PC-3 (cell line): ENCODE data around the gene SRGAP1. TPM values are rescaled to one million over a fixed set of nuclear protein-coding genes. Genes with fewer than 3 reads are reported as not detected.

Source experiments
- ATAC-seq: fragments of 200-7000 bp; cut with Tn5 transposase; 2 replicates; pipeline ENCODE4 v1.9.1; 2020; ENCODE audit warnings: mild to moderate bottlenecking, moderate library complexity
- BruUV-seq: library from RNA; stranded (reverse); fragments of 400-500 nt; replicated peaks from 2 replicates; lab custom pipeline; 2021; lab: Mats Ljungman, UMichigan
- CTCF ChIA-PET: fragments of 300-600 bp; sonication (Branson Sonifier 250); formaldehyde crosslinking; loops from one replicate; lab custom pipeline; 2022; ENCODE audit warnings: antibody characterized with exemption; lab: Charles Lee
- POLR2A ChIA-PET: fragments of 300-600 bp; sonication (Branson Sonifier 250); formaldehyde crosslinking; loops from one replicate; lab custom pipeline; 2022; ENCODE audit warnings: antibody characterized with exemption; ENCODE audit not compliant: unreplicated experiment; lab: Charles Lee
- DNase-seq: peaks from one replicate; pipeline ENCODE4 v3.0.0-alpha.2; 2015
- H2AFZ ChIP-seq: fragments of 300-600 bp; sonication (generic); 2 replicates; pipeline ENCODE4 v1.6.0; 2016; ENCODE audit warnings: antibody characterized with exemption, low read length
- H3F3A ChIP-seq: fragments of 300-600 bp; sonication (generic); one replicate; pipeline ENCODE4 v1.6.0; 2017; ENCODE audit warnings: antibody characterized with exemption, low read length, control low read depth, mild to moderate bottlenecking; ENCODE audit not compliant: unreplicated experiment
- H3K27ac ChIP-seq: fragments of 300-600 bp; sonication (generic); 2 replicates; pipeline ENCODE4 v1.5.1; 2016; ENCODE audit warnings: mild to moderate bottlenecking, low read length
- H3K27me3 ChIP-seq: fragments of 300-600 bp; sonication (generic); 2 replicates; pipeline ENCODE4 v1.6.1; 2016; ENCODE audit warnings: low read length, mixed read lengths
- H3K36me3 ChIP-seq: fragments of 300-600 bp; sonication (generic); 2 replicates; pipeline ENCODE4 v1.6.1; 2016; ENCODE audit warnings: low read depth, mixed run types, low read length, mixed read lengths
- H3K4me1 ChIP-seq: fragments of 300-600 bp; sonication (generic); 2 replicates; pipeline ENCODE4 v1.5.1; 2016; ENCODE audit warnings: low read length; ENCODE audit not compliant: insufficient read depth
- H3K4me2 ChIP-seq: fragments of 300-600 bp; sonication (generic); 2 replicates; pipeline ENCODE4 v1.6.0; 2016; ENCODE audit warnings: low read length
- H3K4me3 ChIP-seq: fragments of 300-600 bp; sonication (generic); 2 replicates; pipeline ENCODE4 v1.5.1; 2016; ENCODE audit warnings: mild to moderate bottlenecking, low read length, mixed read lengths
- H3K79me2 ChIP-seq: fragments of 300-600 bp; sonication (generic); 2 replicates; pipeline ENCODE4 v1.6.1; 2017; ENCODE audit warnings: low read length, mixed read lengths
- H3K9ac ChIP-seq: fragments of 300-600 bp; sonication (generic); 2 replicates; pipeline ENCODE4 v1.6.0; 2016; ENCODE audit warnings: mild to moderate bottlenecking, low read length
- H3K9me2 ChIP-seq: fragments of 300-600 bp; sonication (generic); replicated peaks from 2 replicates; pipeline ENCODE4 v1.6.1; 2016; ENCODE audit warnings: mixed run types, low read length, mixed read lengths
- H3K9me3 ChIP-seq: fragments of 300-600 bp; sonication (generic); 2 replicates; pipeline ENCODE4 v1.6.1; 2016; ENCODE audit warnings: low read length, mixed read lengths
- H4K20me1 ChIP-seq: fragments of 300-600 bp; sonication (generic); 2 replicates; pipeline ENCODE4 v1.6.1; 2016; ENCODE audit warnings: low read length, mixed read lengths
- EZH2 ChIP-seq: fragments of 300-600 bp; sonication (generic); IDR thresholded peaks from one replicate; pipeline ENCODE4 v1.6.1; 2017; ENCODE audit warnings: antibody characterized with exemption, mild to moderate bottlenecking, low read length; ENCODE audit not compliant: unreplicated experiment
- EZH2phosphoT487 ChIP-seq: fragments of 300-600 bp; sonication (generic); IDR thresholded peaks from 2 replicates; pipeline ENCODE4 v1.6.1; 2018; ENCODE audit warnings: mild to moderate bottlenecking, antibody characterized with exemption, low read length, borderline replicate concordance
- intact Hi-C: fragments of 100-400 bp; cut with micrococcal nuclease; formaldehyde crosslinking; loops from 2 replicates; pipeline ENCODE4 v1.9.0; 2023
- total RNA-seq: library from RNA; depleted of rRNA; stranded (reverse); fragments of >200 nt; gene quantifications from 2 replicates; pipeline ENCODE4 v1.2.3, GENCODE V29; 2014
- TF ChIP-seq, protein P1 (sequence below): fragments of 300-600 bp; sonication (generic); conservative IDR thresholded peaks from 2 replicates; pipeline ENCODE4 v1.5.1; 2017; ENCODE audit warnings: antibody characterized with exemption, low read depth, mild to moderate bottlenecking, low read length

Gene SRGAP1
- total RNA-seq, 1 experiment from 2014 or later, result 11.0 TPM

- Histone ChIP-seq H3K4me1 (peaks cover 52% of the 10 kb centered on the region), H4K20me1 (no peaks in the 10 kb centered on the region), H3F3A (peaks cover 6% of the 10 kb centered on the region), H3K9ac (peak overlapping the region; percentile 41), H3K4me3 (peak overlapping the region; percentile 53), H3K9me2 (no peaks in the 10 kb centered on the region), H3K9me3 (no peaks in the 10 kb centered on the region), H3K27me3 (no peaks in the 10 kb centered on the region), H3K79me2 (peaks cover 91% of the 10 kb centered on the region), H3K27ac (peak overlapping the region; percentile 89), H3K36me3 (no peaks in the 10 kb centered on the region; the same call in 1 of the 2 replicates), H2AFZ (no peak overlapping the region), H3K4me2 (peak overlapping the region; percentile 81)
- ChIA-PET CTCF (no interaction called here), POLR2A (interaction anchor here (0.7 kb wide), 1 partner anchor 17 kb away, joined by 3 read pairs; no protein-coding TSS in a partner anchor)
- intact Hi-C loops, result loop anchor here (1.0 to 5.0 kb wide), 4 partner anchors 18 to 225 kb away; partner anchors contain the start of gene SRGAP1
- TF ChIP-seq, protein P1, sequence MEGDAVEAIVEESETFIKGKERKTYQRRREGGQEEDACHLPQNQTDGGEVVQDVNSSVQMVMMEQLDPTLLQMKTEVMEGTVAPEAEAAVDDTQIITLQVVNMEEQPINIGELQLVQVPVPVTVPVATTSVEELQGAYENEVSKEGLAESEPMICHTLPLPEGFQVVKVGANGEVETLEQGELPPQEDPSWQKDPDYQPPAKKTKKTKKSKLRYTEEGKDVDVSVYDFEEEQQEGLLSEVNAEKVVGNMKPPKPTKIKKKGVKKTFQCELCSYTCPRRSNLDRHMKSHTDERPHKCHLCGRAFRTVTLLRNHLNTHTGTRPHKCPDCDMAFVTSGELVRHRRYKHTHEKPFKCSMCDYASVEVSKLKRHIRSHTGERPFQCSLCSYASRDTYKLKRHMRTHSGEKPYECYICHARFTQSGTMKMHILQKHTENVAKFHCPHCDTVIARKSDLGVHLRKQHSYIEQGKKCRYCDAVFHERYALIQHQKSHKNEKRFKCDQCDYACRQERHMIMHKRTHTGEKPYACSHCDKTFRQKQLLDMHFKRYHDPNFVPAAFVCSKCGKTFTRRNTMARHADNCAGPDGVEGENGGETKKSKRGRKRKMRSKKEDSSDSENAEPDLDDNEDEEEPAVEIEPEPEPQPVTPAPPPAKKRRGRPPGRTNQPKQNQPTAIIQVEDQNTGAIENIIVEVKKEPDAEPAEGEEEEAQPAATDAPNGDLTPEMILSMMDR, result no peak
- no peak for TF ChIP-seq EZH2phosphoT487
- no peak for TF ChIP-seq EZH2
- TSS peak; percentile 91 for BruUV-seq
- DNase-seq (peak; percentile 96), ATAC-seq (peak; percentile 87)
These were observed 17.9 kb downstream of the SRGAP1 start for GRCh38 chr12:63862187-63862968.

GRCh38 chr12:63862969-63863230, 18.4 kb downstream of the SRGAP1 start:
- DNase-seq (no peak), ATAC-seq (no peak)
- Histone ChIP-seq H3K4me2 (peak overlapping the region; percentile 81), H4K20me1 (no peaks in the 10 kb centered on the region), H3F3A (peaks cover 6% of the 10 kb centered on the region), H3K36me3 (no peaks in the 10 kb centered on the region; the same call in 1 of the 2 replicates), H3K79me2 (peaks cover 90% of the 10 kb centered on the region), H2AFZ (no peak overlapping the region), H3K4me1 (peaks cover 47% of the 10 kb centered on the region), H3K9ac (peak overlapping the region; percentile 41), H3K27ac (peak overlapping the region; percentile 89), H3K9me2 (no peaks in the 10 kb centered on the region), H3K9me3 (no peaks in the 10 kb centered on the region), H3K4me3 (peak overlapping the region; percentile 53), H3K27me3 (no peaks in the 10 kb centered on the region)
- CTCF ChIA-PET, result no interaction called here
- intact Hi-C loops, result loop anchor here (1.0 to 5.0 kb wide), 4 partner anchors 18 to 224 kb away; partner anchors contain the start of gene SRGAP1
- POLR2A ChIA-PET, result no interaction called here
- TF ChIP-seq, protein P1, result no peak
- TF ChIP-seq EZH2phosphoT487 (no peak), EZH2 (no peak)
- BruUV-seq, result no TSS peak
